ENCODE data around the gene LKAAEAR1. TPM values are rescaled to one million over a fixed set of nuclear protein-coding genes. Genes with fewer than 3 reads are reported as not detected.

Gene LKAAEAR1
- total RNA-seq, 4 donors from 2014 or later: not detected

GRCh38 chr20:64065974-64066343 lies 18.2 kb downstream of the LKAAEAR1 start:
- TF ChIP-seq POLR2A (IDR thresholded peaks at IDR 0.05) (no peak), CTCF (IDR thresholded peaks at IDR 0.05) (no peak)
- DNase-seq: peak in 2 of 3 donors; percentile 73 to 87
- no peak overlapping the region for H3K4me3 ChIP-seq

GRCh38 chr20:64065062-64065973 lies 18.9 kb downstream of the LKAAEAR1 start:
- no peak for DNase-seq
- Histone ChIP-seq H3K9me3 (no peaks in the 10 kb centered on the region), H3K4me1 (peaks cover 0 to 38% (median 37%) of the 10 kb centered on the region in 4 donors), H3K27ac (peak overlapping the region in 3 of 4 donors; percentile 25 to 68 (median 33)), H3K4me3 (no peak overlapping the region), H3K36me3 (no peaks in the 10 kb centered on the region), H3K27me3 (no peaks in the 10 kb centered on the region)
- TF ChIP-seq CTCF (IDR thresholded peaks at IDR 0.05): no peak
- TF ChIP-seq POLR2A (IDR thresholded peaks at IDR 0.05): no peak

More at GRCh38 chr20:64065974-64066343, 18.2 kb downstream of the LKAAEAR1 start:
- no peaks in the 10 kb centered on the region for H3K27me3 ChIP-seq
- H3K4me1 ChIP-seq: peaks cover 0 to 38% (median 37%) of the 10 kb centered on the region in 4 donors
- H3K36me3 ChIP-seq: no peaks in the 10 kb centered on the region
- H3K9me3 ChIP-seq: no peaks in the 10 kb centered on the region
- peak overlapping the region in 3 of 4 donors; percentile 25 to 68 (median 33) for H3K27ac ChIP-seq

GRCh38 chr20:64064145-64064698 lies 20.0 kb downstream of the LKAAEAR1 start:
- no peaks in the 10 kb centered on the region for H3K36me3 ChIP-seq
- H3K27ac ChIP-seq: no peak overlapping the region
- no peaks in the 10 kb centered on the region for H3K27me3 ChIP-seq
- TF ChIP-seq POLR2A (IDR thresholded peaks at IDR 0.05): no peak
- no peak for TF ChIP-seq CTCF (IDR thresholded peaks at IDR 0.05)
- H3K4me1 ChIP-seq: peaks cover 0 to 38% (median 34%) of the 10 kb centered on the region in 4 donors
- no peaks in the 10 kb centered on the region for H3K9me3 ChIP-seq
- no peak for DNase-seq
- peak overlapping the region in 2 of 4 donors; percentile 79 to 93 for H3K4me3 ChIP-seq

- Histone ChIP-seq H3K4me1 (peaks cover 0 to 38% (median 34%) of the 10 kb centered on the region in 4 donors), H3K4me3 (peak overlapping the region; percentile 55 to 95 (median 86)), H3K36me3 (no peaks in the 10 kb centered on the region), H3K9me3 (no peaks in the 10 kb centered on the region), H3K27ac (peak overlapping the region; percentile 66 to 85 (median 70)), H3K27me3 (no peaks in the 10 kb centered on the region)
- TF ChIP-seq CTCF (IDR thresholded peaks at IDR 0.05) (no peak), POLR2A (IDR thresholded peaks at IDR 0.05) (no peak)
- DNase-seq: peak in 1 of 3 donors; percentile 67
These were observed 20.6 kb downstream of the LKAAEAR1 start for GRCh38 chr20:64063389-64064144.

GRCh38 chr20:64062596-64063388 lies 21.4 kb downstream of the LKAAEAR1 start, which contains the start of gene TCEA2:
Gene TCEA2 (plus strand): TSS chr20:64063198. CDS start chr20:64063313, 115 bp downstream.
- Histone ChIP-seq H3K9me3 (no peaks in the 10 kb centered on the region), H3K27me3 (no peaks in the 10 kb centered on the region), H3K4me1 (peaks cover 0 to 41% (median 39%) of the 10 kb centered on the region in 4 donors), H3K27ac (peak within 1 kb of the TSS; percentile 66 to 85 (median 70)), H3K4me3 (peak within 1 kb of the TSS; percentile 55 to 95 (median 86)), H3K36me3 (no peaks in the 10 kb centered on the region)
- TF ChIP-seq CTCF (IDR thresholded peaks at IDR 0.05): no peak
- peak; percentile 72 to 73 for TF ChIP-seq POLR2A (IDR thresholded peaks at IDR 0.05)
- DNase-seq: peak; percentile 97 to 99 (median 97)

Data from Peyer's patch (tissue), 4 donors.